Uterus (tissue), 4 donors: ENCODE data around the gene CLHC1. TPM values are rescaled to one million over a fixed set of nuclear protein-coding genes. Genes with fewer than 3 reads are reported as not detected.
"Not testable (repeated sequence)": the region's sequence is repeated elsewhere in the genome, so short reads cannot be mapped to it uniquely, and the experiment has no call there.

ENCODE experiments used
- DNase-seq, 2 donors: peaks; one replicate each; pipeline ENCODE4 v3.0.0-alpha.2; 2019 to 2020
- H3K27ac ChIP-seq, 2 donors: fragments of 200-600 bp; sonication (generic); 1 replicate in 1 of 2; 2 replicates in 1 of 2; pipeline ENCODE4 v1.5.1; 2016 to 2018
- H3K27me3 ChIP-seq, 2 donors: fragments of 200-600 bp; sonication (generic); one replicate each; pipeline ENCODE4 v1.5.1; 2018 to 2019; ENCODE audit warnings: control low read depth in 1 of 2
- H3K36me3 ChIP-seq, 2 donors: fragments of 200-600 bp; sonication (generic); one replicate each; pipeline ENCODE4 v1.5.1; 2019; ENCODE audit warnings: control low read depth in 1 of 2
- H3K4me1 ChIP-seq, 2 donors: fragments of 200-600 bp; sonication (generic); one replicate each; pipeline ENCODE4 v1.5.1; 2018 to 2019; ENCODE audit warnings: control low read depth in 1 of 2
- H3K4me3 ChIP-seq, 2 donors: fragments of 200-600 bp; sonication (generic); 1 replicate in 1 of 2; 2 replicates in 1 of 2; pipeline ENCODE4 v1.5.1; 2018 to 2019; ENCODE audit warnings: mild to moderate bottlenecking in 1 of 2
- H3K9me3 ChIP-seq, 2 donors: fragments of 200-600 bp; sonication (generic); one replicate each; pipeline ENCODE4 v1.5.1; 2019; ENCODE audit warnings: control low read depth in 1 of 2
- POLR2A ChIP-seq, 2 donors: fragments of 450-650 bp; IDR thresholded peaks; one replicate each; pipeline ENCODE4 v1.6.1; 2016; ENCODE audit warnings: antibody characterized with exemption in 2 of 2, mild to moderate bottlenecking in 1 of 2, moderate library complexity in 1 of 2
- intact Hi-C: fragments of 100-400 bp; cut with DNase I; formaldehyde crosslinking; loops from one replicate; pipeline ENCODE4 v1.15.1; 2023; ENCODE audit warnings: low total_unique reads
- total RNA-seq, 4 donors: library from RNA; depleted of rRNA in 3 of 4; stranded (reverse); fragments of >200 nt in 3 of 4; gene quantifications; one replicate each; pipeline versions ENCODE4 v1.1.0 to v1.2.4, GENCODE V29; 2014 to 2023
- TF ChIP-seq, protein P1 (sequence below), 4 experiments: fragments of 200-600 bp in 2 of 4; fragments of 450-650 bp in 2 of 4; sonication (generic) in 2 of 4; IDR thresholded peaks; one replicate each; pipeline ENCODE4 v1.5.1; 2016 to 2019; ENCODE audit warnings: antibody characterized with exemption in 4 of 4, mild to moderate bottlenecking in 2 of 4, moderate library complexity in 1 of 4
- donor health status: DM: yes; HTN: yes; CAD: no.

The CLHC1 gene
- total RNA-seq, 4 donors from 2014 or later: 0.51 to 52.7 (median 13.2) TPM

DNA sequence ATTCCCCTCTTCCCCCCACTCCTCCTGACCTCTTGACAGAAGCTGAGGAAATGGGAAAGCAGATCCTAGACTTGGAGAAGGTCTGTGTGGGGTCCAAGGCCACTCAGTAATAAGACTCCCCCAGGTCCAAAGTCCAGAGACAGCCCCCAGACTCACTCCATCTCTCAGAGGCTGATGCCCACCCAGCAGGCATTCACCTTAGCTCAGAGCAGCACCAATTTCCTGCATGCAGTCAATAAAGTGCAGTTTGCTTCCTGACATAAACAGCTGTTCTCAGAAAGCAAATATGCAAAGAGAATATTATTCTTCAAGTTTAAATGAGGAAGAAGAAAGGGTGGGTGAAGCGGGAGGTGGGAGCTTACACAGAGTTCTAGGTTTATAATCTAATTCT is 97.8 kb downstream of the CLHC1 start:
- Histone ChIP-seq H3K4me3 (no peak overlapping the region), H3K27me3 (no peaks in the 10 kb centered on the region), H3K36me3 (no peaks in the 10 kb centered on the region), H3K4me1 (peaks cover 0 to 6% of the 10 kb centered on the region in 2 donors), H3K27ac (peak overlapping the region; percentile 76 to 78), H3K9me3 (no peaks in the 10 kb centered on the region)
- no peak for DNase-seq
- TF ChIP-seq POLR2A (IDR thresholded peaks at IDR 0.05): no peak
- TF ChIP-seq, protein P1, sequence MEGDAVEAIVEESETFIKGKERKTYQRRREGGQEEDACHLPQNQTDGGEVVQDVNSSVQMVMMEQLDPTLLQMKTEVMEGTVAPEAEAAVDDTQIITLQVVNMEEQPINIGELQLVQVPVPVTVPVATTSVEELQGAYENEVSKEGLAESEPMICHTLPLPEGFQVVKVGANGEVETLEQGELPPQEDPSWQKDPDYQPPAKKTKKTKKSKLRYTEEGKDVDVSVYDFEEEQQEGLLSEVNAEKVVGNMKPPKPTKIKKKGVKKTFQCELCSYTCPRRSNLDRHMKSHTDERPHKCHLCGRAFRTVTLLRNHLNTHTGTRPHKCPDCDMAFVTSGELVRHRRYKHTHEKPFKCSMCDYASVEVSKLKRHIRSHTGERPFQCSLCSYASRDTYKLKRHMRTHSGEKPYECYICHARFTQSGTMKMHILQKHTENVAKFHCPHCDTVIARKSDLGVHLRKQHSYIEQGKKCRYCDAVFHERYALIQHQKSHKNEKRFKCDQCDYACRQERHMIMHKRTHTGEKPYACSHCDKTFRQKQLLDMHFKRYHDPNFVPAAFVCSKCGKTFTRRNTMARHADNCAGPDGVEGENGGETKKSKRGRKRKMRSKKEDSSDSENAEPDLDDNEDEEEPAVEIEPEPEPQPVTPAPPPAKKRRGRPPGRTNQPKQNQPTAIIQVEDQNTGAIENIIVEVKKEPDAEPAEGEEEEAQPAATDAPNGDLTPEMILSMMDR (IDR thresholded peaks at IDR 0.05): no peak
- intact Hi-C loops: no loop called here

DNA sequence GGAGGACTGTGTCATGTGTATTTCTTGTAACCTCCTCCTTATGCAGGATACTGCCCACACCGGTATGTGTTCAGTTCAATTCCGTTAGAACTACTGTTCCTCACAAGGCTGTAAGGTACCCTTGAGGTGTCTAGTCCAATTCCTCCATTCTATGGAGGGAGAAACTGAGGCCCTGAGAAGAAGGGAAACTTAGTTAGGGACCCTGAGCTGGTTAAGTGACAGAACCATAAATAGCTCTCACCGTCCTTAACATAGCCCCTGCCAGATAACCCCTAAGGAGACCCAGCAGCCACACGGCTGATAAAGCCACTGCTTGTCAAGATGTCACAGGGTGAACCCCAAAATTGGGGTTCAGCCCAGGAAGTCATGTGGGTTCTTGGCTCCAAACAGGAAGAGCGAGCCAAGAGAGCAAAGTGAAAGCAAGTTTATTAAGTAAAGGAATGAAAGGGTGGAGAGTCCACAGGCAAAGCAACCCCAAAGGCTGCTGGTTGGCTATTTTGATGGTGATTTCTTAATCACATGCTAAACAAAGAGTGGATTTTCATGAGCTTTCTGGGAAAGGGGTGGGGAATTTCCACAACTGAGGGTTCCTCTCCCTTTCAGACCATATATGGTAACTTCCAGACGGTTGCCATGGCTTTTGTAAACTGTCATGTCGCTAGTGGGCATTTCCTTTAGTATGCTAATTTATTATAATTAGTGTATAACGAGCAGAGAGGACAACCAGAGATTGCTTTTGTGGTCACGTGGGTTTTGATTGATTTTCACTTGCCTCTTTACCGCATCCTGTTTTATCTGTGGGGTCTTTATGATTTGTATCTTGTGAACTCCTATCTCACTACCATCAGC is 98.4 kb downstream of the CLHC1 start:
- DNase-seq: peak; percentile 52 to 60
- no peaks in the 10 kb centered on the region for H3K27me3 ChIP-seq
- peak overlapping the region; percentile 76 to 78 for H3K27ac ChIP-seq
- intact Hi-C loops: no loop called here
- TF ChIP-seq POLR2A (IDR thresholded peaks at IDR 0.05): no peak
- TF ChIP-seq, protein P1 (IDR thresholded peaks at IDR 0.05): no peak
- H3K4me3 ChIP-seq: peak overlapping the region; percentile 29 to 32
- peaks cover 0 to 6% of the 10 kb centered on the region in 2 donors for H3K4me1 ChIP-seq
- no peaks in the 10 kb centered on the region for H3K9me3 ChIP-seq
- H3K36me3 ChIP-seq: no peaks in the 10 kb centered on the region

DNA sequence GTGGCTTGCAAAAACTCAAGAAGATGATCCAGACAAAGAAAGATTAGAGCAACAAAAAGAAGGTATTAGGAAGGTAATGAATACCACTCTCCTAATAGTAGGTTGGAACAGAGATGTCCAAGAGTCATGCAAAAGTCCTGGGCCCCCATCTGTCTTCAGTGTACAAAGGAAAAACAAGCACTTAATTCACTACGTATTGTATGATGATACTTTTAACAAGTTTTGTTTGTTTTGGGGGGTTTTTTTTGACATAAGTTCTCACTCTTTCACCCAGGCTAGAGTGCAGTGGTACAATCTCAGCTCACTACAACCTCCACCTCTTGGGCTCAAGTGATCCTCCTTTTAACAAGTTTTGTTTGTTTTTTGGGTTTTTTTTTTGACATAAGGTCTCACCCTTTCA is 101.2 kb downstream of the CLHC1 start:
- Histone ChIP-seq H3K27ac (no peak overlapping the region), H3K27me3 (no peaks in the 10 kb centered on the region), H3K9me3 (no peaks in the 10 kb centered on the region), H3K4me3 (no peak overlapping the region), H3K36me3 (no peaks in the 10 kb centered on the region), H3K4me1 (peaks cover 0 to 6% of the 10 kb centered on the region in 2 donors)
- DNase-seq: no peak
- TF ChIP-seq, protein P1 (IDR thresholded peaks at IDR 0.05): no peak
- no peak for TF ChIP-seq POLR2A (IDR thresholded peaks at IDR 0.05)
- intact Hi-C loops: no loop called here

DNA sequence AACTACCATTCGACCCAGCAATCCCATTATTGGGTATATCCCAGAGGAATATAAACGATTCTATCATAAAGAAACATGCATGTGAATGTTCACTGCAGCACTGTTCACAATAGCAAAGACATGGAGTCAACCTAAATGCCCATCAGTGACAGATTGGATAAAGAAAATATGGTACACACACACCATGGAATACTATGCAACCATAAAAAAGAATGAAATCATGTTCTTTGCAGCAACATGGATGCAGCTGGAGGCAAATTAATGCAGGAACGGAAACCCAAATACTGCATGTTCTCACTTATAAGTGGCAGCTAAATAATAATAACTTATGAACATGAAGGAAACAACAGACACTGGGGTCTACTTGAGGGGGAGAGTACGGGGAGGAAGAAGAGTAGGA is 105.5 kb downstream of the CLHC1 start:
- H3K9me3 ChIP-seq, H3K4me3 ChIP-seq, H3K27me3 ChIP-seq, DNase-seq, intact Hi-C loops, H3K36me3 ChIP-seq, H3K4me1 ChIP-seq, H3K27ac ChIP-seq: not testable (repeated sequence)

Other genes starting within 250 kb of the CLHC1 start
- gene RTN4, start 181.8 kb downstream of the CLHC1 start, total RNA-seq: 100 to 1,000 TPM; 119 to 205 (median 154) TPM
- 1,000 to 10,000 TPM; 1,126 to 5,133 (median 1,477) TPM for gene RPS27A, start 395 bp upstream of the CLHC1 start, total RNA-seq
- gene MTIF2, start 36.9 kb upstream of the CLHC1 start, total RNA-seq: 10 to 100 TPM in 3 of 4 donors, 1 to 10 TPM in 1; 1.8 to 29.4 (median 12.8) TPM
- gene CCDC88A, start 187.6 kb upstream of the CLHC1 start, total RNA-seq: 100 to 1,000 TPM in 1 of 4 donors, 10 to 100 TPM in 3; 34.1 to 152 (median 49.9) TPM